HepG2 (cell line): ENCODE data around the gene EYA3. TPM values are rescaled to one million over a fixed set of nuclear protein-coding genes. Genes with fewer than 3 reads are reported as not detected.

Experiments used
- ATAC-seq: fragments of 200-7000 bp; cut with Tn5 transposase; 3 replicates; pipeline ENCODE4 v1.9.1; 2020; ENCODE audit warnings: mild to moderate bottlenecking, moderate library complexity
- BruUV-seq: library from RNA; stranded (reverse); fragments of 400-500 nt; replicated peaks from 2 replicates; lab custom pipeline; 2021; lab: Mats Ljungman, UMichigan
- CTCF ChIA-PET: fragments of 300-600 bp; formaldehyde crosslinking; extraction: SDS; loops from one replicate; lab custom pipeline; 2021; ENCODE audit warnings: low total read pairs, inconsistent platforms, low intra/inter-chr PET ratio; lab: Yijun Ruan, JAX
- POLR2A ChIA-PET: fragments of 350-600 bp; sonication (Branson Sonifier 250); formaldehyde crosslinking; loops from one replicate; lab custom pipeline; 2020; ENCODE audit warnings: antibody characterized with exemption, inconsistent platforms; lab: Yijun Ruan, JAX
- DNase-seq: peaks from one replicate; pipeline ENCODE4 v3.0.0-alpha.2; 2015; ENCODE audit warnings: low spot score
- FAIRE-seq: peaks from 3 replicates; lab custom pipeline; 2011; peaks lifted over from hg19 to GRCh38; lab: Jason Lieb, UNC
- H2AFZ ChIP-seq: one replicate; pipeline ENCODE4 v1.6.1; 2011; ENCODE audit warnings: low read length, inconsistent platforms
- H3K27ac ChIP-seq: fragments of 300-600 bp; 3 replicates; pipeline ENCODE4 v1.8.0; 2011; ENCODE audit warnings: mixed run types, mild to moderate bottlenecking, mixed read lengths, low read length, inconsistent platforms; ENCODE audit not compliant: insufficient read depth; ENCODE audit errors: extremely low read length
- H3K27me3 ChIP-seq, 2 experiments: fragments of 200-600 bp in 1 of 2; 2 replicates in 1 of 2; 3 replicates in 1 of 2; pipeline versions ENCODE4 v1.6.0 to v1.8.0; 2011; ENCODE audit warnings: low read length in 2 of 2, mild to moderate bottlenecking in 2 of 2, moderate library complexity in 2 of 2, inconsistent platforms in 1 of 2; ENCODE audit not compliant: insufficient read depth in 2 of 2, control insufficient read depth in 1 of 2
- H3K36me3 ChIP-seq, 2 experiments: fragments of 200-600 bp in 1 of 2; replicated peaks in 1 of 2; 2 replicates in 1 of 2; 3 replicates in 1 of 2; pipeline versions ENCODE4 v1.5.1 to v1.8.0; 2011; ENCODE audit warnings: low read length in 2 of 2, inconsistent platforms in 1 of 2; ENCODE audit not compliant: insufficient read depth in 2 of 2, control insufficient read depth in 1 of 2
- H3K4me1 ChIP-seq: 2 replicates; pipeline ENCODE4 v1.5.1; 2012; ENCODE audit warnings: low read length, inconsistent platforms; ENCODE audit not compliant: insufficient read depth
- H3K4me2 ChIP-seq: 2 replicates; pipeline ENCODE4 v1.6.0; 2011; ENCODE audit warnings: low read depth, low read length, inconsistent platforms
- H3K4me3 ChIP-seq, 3 experiments: fragments of 200-600 bp in 1 of 3; sonication (generic), shearing (Covaris generic) in 1 of 3; replicated peaks in 1 of 3; 2 replicates each; pipeline ENCODE4 v1.5.1; 2011 to 2016; ENCODE audit warnings: low read length in 3 of 3, inconsistent platforms in 2 of 3, low read depth in 2 of 3, mild to moderate bottlenecking in 2 of 3, control low read depth in 1 of 3, mixed read lengths in 1 of 3; ENCODE audit not compliant: insufficient read depth in 1 of 3
- H3K79me2 ChIP-seq: one replicate; pipeline ENCODE4 v1.6.1; 2011; ENCODE audit warnings: low read length, inconsistent platforms; ENCODE audit not compliant: insufficient read depth
- H3K9ac ChIP-seq: 2 replicates; pipeline ENCODE4 v1.6.0; 2011; ENCODE audit warnings: mild to moderate bottlenecking, low read depth, low read length, inconsistent platforms; ENCODE audit not compliant: insufficient read depth
- H3K9me3 ChIP-seq: 2 replicates; pipeline ENCODE4 v1.5.1; 2012; ENCODE audit warnings: mild to moderate bottlenecking, low read length
- H4K20me1 ChIP-seq: 2 replicates; pipeline ENCODE4 v1.6.0; 2011; ENCODE audit warnings: inconsistent platforms, mild to moderate bottlenecking, low read length, moderate library complexity; ENCODE audit not compliant: insufficient read depth
- ELF3 ChIP-seq: IDR thresholded peaks from 2 replicates; pipeline ENCODE4 v1.6.1; 2016; ENCODE audit warnings: missing genetic modification reagents, missing compliant biosample characterization
- MED1 ChIP-seq: sonication (generic); formaldehyde crosslinking; IDR thresholded peaks from 2 replicates; pipeline ENCODE4 v1.4.0; 2020; ENCODE audit warnings: missing genetic modification reagents
- NR2F1 ChIP-seq, 2 experiments: fragments of 450-650 bp in 1 of 2; formaldehyde crosslinking in 1 of 2; IDR thresholded peaks; 2 replicates each; pipeline versions ENCODE4 v1.5.0 to v1.6.1; 2016 to 2020; ENCODE audit warnings: mild to moderate bottlenecking in 1 of 2, missing compliant biosample characterization in 1 of 2, missing genetic modification reagents in 1 of 2, moderate library complexity in 1 of 2
- REL ChIP-seq: sonication (generic); formaldehyde crosslinking; conservative IDR thresholded peaks from 2 replicates; pipeline ENCODE4 v1.8.0; 2022; ENCODE audit warnings: mild to moderate bottlenecking, missing genetic modification reagents, moderate library complexity
- STAG1 ChIP-seq: sonication (generic); formaldehyde crosslinking; IDR thresholded peaks from 2 replicates; pipeline ENCODE4 v1.4.0; 2020; ENCODE audit warnings: missing genetic modification reagents
- TBX3 ChIP-seq: fragments of 450-650 bp; IDR thresholded peaks from 2 replicates; pipeline ENCODE4 v1.6.1; 2017; ENCODE audit warnings: antibody characterized with exemption, mild to moderate bottlenecking, inconsistent platforms, borderline replicate concordance
- THYN1 ChIP-seq: sonication (generic); formaldehyde crosslinking; IDR thresholded peaks from 2 replicates; pipeline ENCODE4 v1.8.1; 2023; ENCODE audit warnings: low read depth, mild to moderate bottlenecking, moderate library complexity, missing genetic modification reagents, borderline replicate concordance
- ZNF234 ChIP-seq: sonication (generic); formaldehyde crosslinking; conservative IDR thresholded peaks from 2 replicates; pipeline ENCODE4 v1.5.1; 2020; ENCODE audit warnings: mild to moderate bottlenecking, missing genetic modification reagents
- ZNF318 ChIP-seq: sonication (generic); formaldehyde crosslinking; IDR thresholded peaks from 2 replicates; pipeline ENCODE4 v1.4.0; 2020; ENCODE audit warnings: mild to moderate bottlenecking, missing genetic modification reagents
- ZNF674 ChIP-seq: sonication (generic); formaldehyde crosslinking; IDR thresholded peaks from 2 replicates; pipeline ENCODE4 v1.5.0; 2020; ENCODE audit warnings: low read depth, mild to moderate bottlenecking, missing genetic modification reagents
- WGBS: methylation state at CpG from one replicate; pipeline ENCODE4 v1.1.6; 2017; ENCODE audit warnings: low lambda C conversion rate; 5-methylcytosine and 5-hydroxymethylcytosine counted together
- in situ Hi-C: cut with HindIII; loops from 2 replicates; pipeline ENCODE4 v1.10.0; 2017; ENCODE audit warnings: low pct_unique_long_range_greater_than_20kb; ENCODE audit not compliant: extremely low pct_ligation_motif_present
- intact Hi-C: fragments of 100-400 bp; cut with micrococcal nuclease; formaldehyde crosslinking; loops from one replicate; pipeline ENCODE4 v1.10.0; 2022; ENCODE audit not compliant: unreplicated experiment
- polyA plus RNA-seq, 8 experiments: library from polyadenylated mRNA; depleted of rRNA in 3 of 8; stranded (reverse) in 7 of 8; unstranded in 1 of 8; fragments of >200 nt; fragmentation: Illumina TruSeq in 4 of 8; extraction: Trizol in 4 of 8; gene quantifications; 2 replicates each; pipeline versions ENCODE4 v1.2.1 to v1.2.3, GENCODE V29; 2011 to 2016; ENCODE audit warnings: low read depth in 4 of 8, missing spikeins in 1 of 8, mixed read lengths in 1 of 8; ENCODE audit not compliant: insufficient read depth in 1 of 8
- total RNA-seq, 5 experiments: library from RNA; depleted of rRNA; stranded (reverse); fragments of >200 nt; fragmentation: Illumina TruSeq; extraction: Trizol; gene quantifications; 2 replicates each; pipeline ENCODE4 v1.2.3, GENCODE V29; 2016; ENCODE audit warnings: low read depth in 1 of 5
- TF ChIP-seq, protein P1 (sequence below): sonication (generic); formaldehyde crosslinking; conservative IDR thresholded peaks from 2 replicates; pipeline ENCODE4 v1.8.1; 2023; ENCODE audit warnings: missing genetic modification reagents
- TF ChIP-seq, protein P2 (sequence below): IDR thresholded peaks from 2 replicates; pipeline ENCODE4 v1.6.1; 2012; ENCODE audit warnings: low read length, improper control_type of control experiment

EYA3 gene
- total and polyA plus RNA-seq, 2 of the 13 experiments (the other 11 are each of a cell fraction or from before 2014, with no cell fraction given): 13.9 to 19.7 TPM

GRCh38 chr1:28113242-28113572 lies 24.8 kb upstream of the EYA3 start:
- Histone ChIP-seq H4K20me1 (no peaks in the 10 kb centered on the region), H3K27me3 (no peaks in the 10 kb centered on the region), H2AFZ (no peak overlapping the region), H3K36me3 (no peaks in the 10 kb centered on the region), H3K79me2 (no peaks in the 10 kb centered on the region), H3K4me3 (no peak overlapping the region), H3K4me1 (peaks cover 13% of the 10 kb centered on the region), H3K9ac (no peak overlapping the region), H3K9me3 (no peaks in the 10 kb centered on the region), H3K27ac (no peak overlapping the region), H3K4me2 (peak overlapping the region; percentile 54)
- intact Hi-C loops (loop anchor here (1.0 kb wide), 1 partner anchor 22 kb away; no protein-coding TSS in a partner anchor), in situ Hi-C loops (no loop called here)
- 57% methylated on average over 3 of the region's 3 CpGs for WGBS
- peak; percentile 85 for ATAC-seq
- POLR2A ChIA-PET: interaction anchor here (0.6 kb wide), 1 partner anchor 25 kb away, joined by 3 read pairs; the partner anchor contains the start of gene EYA3
- no peak for FAIRE-seq
- BruUV-seq: no TSS peak
- DNase-seq: no peak
- CTCF ChIA-PET: interaction anchor here (2.5 kb wide), 1 partner anchor 22 kb away, joined by 17 read pairs; no protein-coding TSS in a partner anchor
- TF ChIP-seq MED1 (no peak), THYN1 (CRISPR knock-in tag) (no peak), TBX3 (no peak), ZNF234 (CRISPR knock-in tag) (no peak), STAG1 (CRISPR knock-in tag) (no peak; the same call in none of the 2 replicates), NR2F1 (CRISPR knock-in tag; IDR thresholded peaks at IDR 0.05) (no peak), ZNF674 (CRISPR knock-in tag) (no peak), REL (no peak), ELF3 (CRISPR knock-in tag) (no peak), ZNF318 (CRISPR knock-in tag) (no peak)
- TF ChIP-seq, protein P1, sequence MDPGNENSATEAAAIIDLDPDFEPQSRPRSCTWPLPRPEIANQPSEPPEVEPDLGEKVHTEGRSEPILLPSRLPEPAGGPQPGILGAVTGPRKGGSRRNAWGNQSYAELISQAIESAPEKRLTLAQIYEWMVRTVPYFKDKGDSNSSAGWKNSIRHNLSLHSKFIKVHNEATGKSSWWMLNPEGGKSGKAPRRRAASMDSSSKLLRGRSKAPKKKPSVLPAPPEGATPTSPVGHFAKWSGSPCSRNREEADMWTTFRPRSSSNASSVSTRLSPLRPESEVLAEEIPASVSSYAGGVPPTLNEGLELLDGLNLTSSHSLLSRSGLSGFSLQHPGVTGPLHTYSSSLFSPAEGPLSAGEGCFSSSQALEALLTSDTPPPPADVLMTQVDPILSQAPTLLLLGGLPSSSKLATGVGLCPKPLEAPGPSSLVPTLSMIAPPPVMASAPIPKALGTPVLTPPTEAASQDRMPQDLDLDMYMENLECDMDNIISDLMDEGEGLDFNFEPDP (CRISPR knock-in tag): no peak
- TF ChIP-seq, protein P2, sequence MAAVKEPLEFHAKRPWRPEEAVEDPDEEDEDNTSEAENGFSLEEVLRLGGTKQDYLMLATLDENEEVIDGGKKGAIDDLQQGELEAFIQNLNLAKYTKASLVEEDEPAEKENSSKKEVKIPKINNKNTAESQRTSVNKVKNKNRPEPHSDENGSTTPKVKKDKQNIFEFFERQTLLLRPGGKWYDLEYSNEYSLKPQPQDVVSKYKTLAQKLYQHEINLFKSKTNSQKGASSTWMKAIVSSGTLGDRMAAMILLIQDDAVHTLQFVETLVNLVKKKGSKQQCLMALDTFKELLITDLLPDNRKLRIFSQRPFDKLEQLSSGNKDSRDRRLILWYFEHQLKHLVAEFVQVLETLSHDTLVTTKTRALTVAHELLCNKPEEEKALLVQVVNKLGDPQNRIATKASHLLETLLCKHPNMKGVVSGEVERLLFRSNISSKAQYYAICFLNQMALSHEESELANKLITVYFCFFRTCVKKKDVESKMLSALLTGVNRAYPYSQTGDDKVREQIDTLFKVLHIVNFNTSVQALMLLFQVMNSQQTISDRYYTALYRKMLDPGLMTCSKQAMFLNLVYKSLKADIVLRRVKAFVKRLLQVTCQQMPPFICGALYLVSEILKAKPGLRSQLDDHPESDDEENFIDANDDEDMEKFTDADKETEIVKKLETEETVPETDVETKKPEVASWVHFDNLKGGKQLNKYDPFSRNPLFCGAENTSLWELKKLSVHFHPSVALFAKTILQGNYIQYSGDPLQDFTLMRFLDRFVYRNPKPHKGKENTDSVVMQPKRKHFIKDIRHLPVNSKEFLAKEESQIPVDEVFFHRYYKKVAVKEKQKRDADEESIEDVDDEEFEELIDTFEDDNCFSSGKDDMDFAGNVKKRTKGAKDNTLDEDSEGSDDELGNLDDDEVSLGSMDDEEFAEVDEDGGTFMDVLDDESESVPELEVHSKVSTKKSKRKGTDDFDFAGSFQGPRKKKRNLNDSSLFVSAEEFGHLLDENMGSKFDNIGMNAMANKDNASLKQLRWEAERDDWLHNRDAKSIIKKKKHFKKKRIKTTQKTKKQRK: no peak
